A673 (cell line): ENCODE results near the gene NUDT21.
"Not testable (repeated sequence)": the region's sequence is repeated elsewhere in the genome, so short reads cannot be mapped to it uniquely, and the experiment has no call there.

ENCODE experiments used
- CTCF ChIP-seq: fragments of 300-800, 200-600 bp; sonication (generic); conservative IDR thresholded peaks from 2 replicates; pipeline ENCODE4 v1.5.1; 2017; ENCODE audit warnings: low read depth, mild to moderate bottlenecking, antibody characterized with exemption, low read length, moderate library complexity, mixed read lengths
- EZH2 ChIP-seq: fragments of 200-600 bp; sonication (generic); IDR thresholded peaks from 2 replicates; pipeline ENCODE4 v1.6.1; 2017; ENCODE audit warnings: borderline replicate concordance, low read depth, mild to moderate bottlenecking, mixed read lengths, antibody characterized with exemption, low read length; ENCODE audit not compliant: poor library complexity, severe bottlenecking

- not testable (repeated sequence) for TF ChIP-seq CTCF, EZH2
Measured at GRCh38 chr16:56488868-56489267, 37.7 kb upstream of the NUDT21 start.
